GM12878 (cell line): Measurements from ENCODE around the gene CALML4. TPM values are rescaled to one million over a fixed set of nuclear protein-coding genes. Genes with fewer than 3 reads are reported as not detected.

ENCODE experiments used
- ASH2L ChIP-seq: fragments of 300-600, 200-600 bp; sonication (generic); IDR thresholded peaks from 2 replicates; pipeline ENCODE4 v1.6.1; 2017; ENCODE audit warnings: low read depth, mild to moderate bottlenecking, borderline replicate concordance
- BCL11A ChIP-seq: IDR thresholded peaks from 2 replicates; pipeline ENCODE4 v1.6.1; 2011; ENCODE audit warnings: low read depth, low read length
- CHD1 ChIP-seq: IDR thresholded peaks from 2 replicates; pipeline ENCODE4 v1.6.1; 2012; ENCODE audit warnings: low read depth, low read length, improper control_type of control experiment
- EP300 ChIP-seq, 2 experiments: fragments of 150-350 bp in 1 of 2; IDR thresholded peaks; 2 replicates each; pipeline ENCODE4 v1.6.1; 2011 to 2012; ENCODE audit warnings: low read depth in 2 of 2, low read length in 2 of 2, borderline replicate concordance in 1 of 2, improper control_type of control experiment in 1 of 2, inconsistent platforms in 1 of 2; ENCODE audit not compliant: control insufficient read depth in 1 of 2
- GATAD2B ChIP-seq: fragments of 450-650 bp; conservative IDR thresholded peaks from 2 replicates; pipeline ENCODE4 v1.6.1; 2017; ENCODE audit warnings: low read depth, mild to moderate bottlenecking, moderate library complexity
- IKZF2 ChIP-seq, 2 experiments: fragments of 450-650 bp; IDR thresholded peaks; 2 replicates each; pipeline ENCODE4 v1.6.1; 2017; ENCODE audit warnings: mild to moderate bottlenecking in 2 of 2, moderate library complexity in 2 of 2
- KLF5 ChIP-seq: fragments of 450-650 bp; IDR thresholded peaks from 2 replicates; pipeline ENCODE4 v1.6.1; 2014; ENCODE audit warnings: mild to moderate bottlenecking; ENCODE audit not compliant: partially characterized antibody
- MYC ChIP-seq: IDR thresholded peaks from 2 replicates; pipeline ENCODE4 v1.6.1; 2011; ENCODE audit warnings: mild to moderate bottlenecking, low read length, moderate library complexity, inconsistent platforms; ENCODE audit not compliant: insufficient read depth, insufficient replicate concordance, insufficient read length, severe bottlenecking
- NFIC ChIP-seq: IDR thresholded peaks from 2 replicates; pipeline ENCODE4 v1.6.1; 2012; ENCODE audit warnings: low read depth, mild to moderate bottlenecking, inconsistent platforms, low read length, moderate library complexity
- PAX5 ChIP-seq: IDR thresholded peaks from 2 replicates; pipeline ENCODE4 v1.6.1; 2011; ENCODE audit warnings: low read depth, low read length, borderline replicate concordance
- POLR2AphosphoS5 ChIP-seq: IDR thresholded peaks from 2 replicates; pipeline ENCODE4 v1.6.1; 2011; ENCODE audit warnings: mild to moderate bottlenecking, low read length, inconsistent platforms
- POU2F2 ChIP-seq: IDR thresholded peaks from 3 replicates; pipeline ENCODE4 v1.6.1; 2011; ENCODE audit warnings: low read depth, mild to moderate bottlenecking, low read length, borderline replicate concordance
- RB1 ChIP-seq: fragments of 450-650 bp; formaldehyde crosslinking; IDR thresholded peaks from 2 replicates; pipeline ENCODE4 v1.6.1; 2017; ENCODE audit warnings: mild to moderate bottlenecking, borderline replicate concordance
- SIX5 ChIP-seq: IDR thresholded peaks from 2 replicates; pipeline ENCODE4 v1.6.1; 2011; ENCODE audit warnings: mild to moderate bottlenecking, low read depth, low read length, moderate library complexity; ENCODE audit not compliant: severe bottlenecking
- TAF1 ChIP-seq: IDR thresholded peaks from 2 replicates; pipeline ENCODE4 v1.6.1; 2011; ENCODE audit warnings: mild to moderate bottlenecking, low read depth, low read length, borderline replicate concordance
- WRNIP1 ChIP-seq: IDR thresholded peaks from 2 replicates; pipeline ENCODE4 v1.6.1; 2011; ENCODE audit warnings: low read depth, low read length, improper control_type of control experiment, borderline replicate concordance
- ZBED1 ChIP-seq: IDR thresholded peaks from 2 replicates; pipeline ENCODE4 v1.6.1; 2016; ENCODE audit warnings: borderline replicate concordance
- ZZZ3 ChIP-seq: IDR thresholded peaks from 2 replicates; pipeline ENCODE4 v1.6.1; 2011; ENCODE audit warnings: low read depth; ENCODE audit not compliant: control insufficient read depth, insufficient read length
- polyA plus RNA-seq, 11 experiments: library from polyadenylated mRNA; depleted of rRNA in 4 of 11; unstranded in 6 of 11; stranded (reverse) in 5 of 11; fragments of >200 nt; fragmentation: Nextera tagmentation in 4 of 11; fragmentation: Illumina TruSeq in 1 of 11; extraction: Ambion mirVana in 4 of 11; extraction: Trizol in 1 of 11; gene quantifications; 1 replicate in 1 of 11; 2 replicates in 10 of 11; pipeline versions ENCODE4 v1.2.1 to v1.2.3, GENCODE V29; 2011 to 2016; ENCODE audit warnings: inconsistent platforms in 2 of 11, missing spikeins in 2 of 11, low read depth in 1 of 11
- total RNA-seq, 4 experiments: library from RNA; depleted of rRNA in 3 of 4; stranded (reverse); fragments of >200 nt in 3 of 4; fragmentation: Illumina TruSeq in 1 of 4; extraction: Trizol in 1 of 4; gene quantifications; 2 replicates each; pipeline versions ENCODE4 v1.2.1 to v1.2.3, GENCODE V29; 2013 to 2021
- TF ChIP-seq, protein P1 (sequence below): IDR thresholded peaks from 2 replicates; pipeline ENCODE4 v1.6.1; 2012; ENCODE audit warnings: mild to moderate bottlenecking, low read depth, low read length
- TF ChIP-seq, protein P2 (sequence below): fragments of 450-650 bp; conservative IDR thresholded peaks from 2 replicates; pipeline ENCODE4 v1.6.1; 2017; ENCODE audit warnings: mild to moderate bottlenecking, moderate library complexity
- TF ChIP-seq, protein P3 (sequence below): fragments of 450-650 bp; IDR thresholded peaks from 2 replicates; pipeline ENCODE4 v1.6.1; 2017; ENCODE audit warnings: low read depth, mild to moderate bottlenecking, moderate library complexity

The CALML4 gene
- total and polyA plus RNA-seq, 10 of the 15 experiments (the other 5 are each of a cell fraction or from before 2014, with no cell fraction given), result 1.7 to 15.9 (median 5.1) TPM

DNA sequence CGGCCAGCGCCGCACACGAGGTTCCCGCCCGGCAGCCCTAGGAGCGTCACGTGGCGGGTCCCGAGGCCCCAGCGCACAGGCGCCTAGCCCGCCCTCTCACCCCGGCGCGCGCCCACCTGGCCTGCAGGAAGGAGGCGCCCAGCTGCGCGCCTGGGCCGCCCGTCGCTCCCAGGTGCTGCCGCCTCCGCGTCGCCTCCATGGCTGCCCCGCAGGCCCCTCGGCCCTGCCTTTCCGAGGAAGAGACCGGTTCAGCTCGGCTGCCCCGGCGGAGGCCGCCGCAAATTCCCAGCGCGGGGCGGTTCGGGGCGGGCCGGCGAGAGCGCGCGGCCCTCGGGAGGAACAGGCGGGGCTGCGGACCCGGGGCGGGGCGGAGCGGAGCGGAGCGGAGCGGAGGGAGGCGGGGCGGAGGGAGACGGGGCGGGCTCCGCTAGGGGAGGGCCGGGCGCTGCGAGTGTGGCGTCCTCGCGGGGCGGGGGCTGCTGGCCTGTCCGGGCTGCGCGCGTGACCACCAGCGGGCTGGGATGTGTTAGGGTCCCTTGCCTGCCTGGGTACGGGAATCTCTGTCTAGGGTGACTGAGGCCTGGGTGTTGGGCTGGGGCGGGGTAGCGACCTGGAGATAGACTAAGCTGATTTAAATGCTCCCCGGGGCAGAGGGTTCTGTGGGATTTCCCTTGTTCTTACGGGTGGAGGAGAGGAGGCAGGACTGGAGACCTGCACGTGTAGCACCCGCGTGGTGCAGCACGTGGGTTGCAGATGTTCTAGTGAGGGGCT, 24.4 kb upstream of the CALML4 start, which contains the start of gene CLN6 (continued):
- TF ChIP-seq GATAD2B, result peak; percentile 95
- 0 out of 2 replicates have a peak, but pooled peaks have one; percentile 24 for TF ChIP-seq PAX5
- TF ChIP-seq CHD1, result no peak
- no peak for TF ChIP-seq WRNIP1
- TF ChIP-seq ASH2L, result no peak
- peak; percentile 92 for TF ChIP-seq MYC
- TF ChIP-seq SIX5, result no peak
- TF ChIP-seq, protein P1, sequence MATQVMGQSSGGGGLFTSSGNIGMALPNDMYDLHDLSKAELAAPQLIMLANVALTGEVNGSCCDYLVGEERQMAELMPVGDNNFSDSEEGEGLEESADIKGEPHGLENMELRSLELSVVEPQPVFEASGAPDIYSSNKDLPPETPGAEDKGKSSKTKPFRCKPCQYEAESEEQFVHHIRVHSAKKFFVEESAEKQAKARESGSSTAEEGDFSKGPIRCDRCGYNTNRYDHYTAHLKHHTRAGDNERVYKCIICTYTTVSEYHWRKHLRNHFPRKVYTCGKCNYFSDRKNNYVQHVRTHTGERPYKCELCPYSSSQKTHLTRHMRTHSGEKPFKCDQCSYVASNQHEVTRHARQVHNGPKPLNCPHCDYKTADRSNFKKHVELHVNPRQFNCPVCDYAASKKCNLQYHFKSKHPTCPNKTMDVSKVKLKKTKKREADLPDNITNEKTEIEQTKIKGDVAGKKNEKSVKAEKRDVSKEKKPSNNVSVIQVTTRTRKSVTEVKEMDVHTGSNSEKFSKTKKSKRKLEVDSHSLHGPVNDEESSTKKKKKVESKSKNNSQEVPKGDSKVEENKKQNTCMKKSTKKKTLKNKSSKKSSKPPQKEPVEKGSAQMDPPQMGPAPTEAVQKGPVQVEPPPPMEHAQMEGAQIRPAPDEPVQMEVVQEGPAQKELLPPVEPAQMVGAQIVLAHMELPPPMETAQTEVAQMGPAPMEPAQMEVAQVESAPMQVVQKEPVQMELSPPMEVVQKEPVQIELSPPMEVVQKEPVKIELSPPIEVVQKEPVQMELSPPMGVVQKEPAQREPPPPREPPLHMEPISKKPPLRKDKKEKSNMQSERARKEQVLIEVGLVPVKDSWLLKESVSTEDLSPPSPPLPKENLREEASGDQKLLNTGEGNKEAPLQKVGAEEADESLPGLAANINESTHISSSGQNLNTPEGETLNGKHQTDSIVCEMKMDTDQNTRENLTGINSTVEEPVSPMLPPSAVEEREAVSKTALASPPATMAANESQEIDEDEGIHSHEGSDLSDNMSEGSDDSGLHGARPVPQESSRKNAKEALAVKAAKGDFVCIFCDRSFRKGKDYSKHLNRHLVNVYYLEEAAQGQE, result no peak
- 0 out of 3 replicates have a peak, but pooled peaks have one; percentile 29 for TF ChIP-seq POU2F2
- TF ChIP-seq ZZZ3, result no peak
- TF ChIP-seq KLF5, result peak; percentile 64
- peak; percentile 27; the same call in 1 of the 2 replicates for TF ChIP-seq TAF1
- TF ChIP-seq ZBED1, result no peak
- TF ChIP-seq RB1, result peak; percentile 96
- TF ChIP-seq NFIC, result no peak
- TF ChIP-seq, protein P2, sequence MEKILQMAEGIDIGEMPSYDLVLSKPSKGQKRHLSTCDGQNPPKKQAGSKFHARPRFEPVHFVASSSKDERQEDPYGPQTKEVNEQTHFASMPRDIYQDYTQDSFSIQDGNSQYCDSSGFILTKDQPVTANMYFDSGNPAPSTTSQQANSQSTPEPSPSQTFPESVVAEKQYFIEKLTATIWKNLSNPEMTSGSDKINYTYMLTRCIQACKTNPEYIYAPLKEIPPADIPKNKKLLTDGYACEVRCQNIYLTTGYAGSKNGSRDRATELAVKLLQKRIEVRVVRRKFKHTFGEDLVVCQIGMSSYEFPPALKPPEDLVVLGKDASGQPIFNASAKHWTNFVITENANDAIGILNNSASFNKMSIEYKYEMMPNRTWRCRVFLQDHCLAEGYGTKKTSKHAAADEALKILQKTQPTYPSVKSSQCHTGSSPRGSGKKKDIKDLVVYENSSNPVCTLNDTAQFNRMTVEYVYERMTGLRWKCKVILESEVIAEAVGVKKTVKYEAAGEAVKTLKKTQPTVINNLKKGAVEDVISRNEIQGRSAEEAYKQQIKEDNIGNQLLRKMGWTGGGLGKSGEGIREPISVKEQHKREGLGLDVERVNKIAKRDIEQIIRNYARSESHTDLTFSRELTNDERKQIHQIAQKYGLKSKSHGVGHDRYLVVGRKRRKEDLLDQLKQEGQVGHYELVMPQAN, result peak; percentile 75
- TF ChIP-seq BCL11A, result no peak
- 0 out of 4 replicates have a peak, but pooled peaks of 1 of the 2 experiments have one; percentile 42 for TF ChIP-seq IKZF2 (IDR thresholded peaks at IDR 0.05)
- TF ChIP-seq POLR2AphosphoS5, result no peak; the same call in 1 of the 2 replicates
- TF ChIP-seq EP300 (IDR thresholded peaks at IDR 0.05; ENCODE audit: borderline replicate concordance in 1 of 2, control insufficient read depth in 1 of 2, low read depth in 2 of 2, low read length in 2 of 2), result no peak
- TF ChIP-seq, protein P3, sequence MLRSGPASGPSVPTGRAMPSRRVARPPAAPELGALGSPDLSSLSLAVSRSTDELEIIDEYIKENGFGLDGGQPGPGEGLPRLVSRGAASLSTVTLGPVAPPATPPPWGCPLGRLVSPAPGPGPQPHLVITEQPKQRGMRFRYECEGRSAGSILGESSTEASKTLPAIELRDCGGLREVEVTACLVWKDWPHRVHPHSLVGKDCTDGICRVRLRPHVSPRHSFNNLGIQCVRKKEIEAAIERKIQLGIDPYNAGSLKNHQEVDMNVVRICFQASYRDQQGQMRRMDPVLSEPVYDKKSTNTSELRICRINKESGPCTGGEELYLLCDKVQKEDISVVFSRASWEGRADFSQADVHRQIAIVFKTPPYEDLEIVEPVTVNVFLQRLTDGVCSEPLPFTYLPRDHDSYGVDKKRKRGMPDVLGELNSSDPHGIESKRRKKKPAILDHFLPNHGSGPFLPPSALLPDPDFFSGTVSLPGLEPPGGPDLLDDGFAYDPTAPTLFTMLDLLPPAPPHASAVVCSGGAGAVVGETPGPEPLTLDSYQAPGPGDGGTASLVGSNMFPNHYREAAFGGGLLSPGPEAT, result peak; percentile 25; the same call in 1 of the 2 replicates
